ENCODE data around the gene KCNA4.
"Not testable (repeated sequence)": the region's sequence is repeated elsewhere in the genome, so short reads cannot be mapped to it uniquely, and the experiment has no call there.

The KCNA4 gene

GRCh38 chr11:30016588-30017363 is at the start of gene KCNA4:
Gene KCNA4 (minus strand): TSS chr11:30017030. CDS start chr11:30012678, 4,352 bp downstream.
- TF ChIP-seq Cebpa-rat (IDR thresholded peaks at IDR 0.05): no peak
- Histone ChIP-seq H3K9me3 (peaks cover 27% of the 10 kb centered on the region), H3K9ac (no peak within 1 kb of the TSS), H3K27ac (no peak within 1 kb of the TSS), H3K27me3 (no peaks in the 10 kb centered on the region), H3K4me1 (no peaks in the 10 kb centered on the region), H3K36me3 (no peaks in the 10 kb centered on the region), H3K4me2 (no peak within 1 kb of the TSS), H4K20me1 (no peaks in the 10 kb centered on the region), H3K4me3 (no peak within 1 kb of the TSS)

GRCh38 chr11:30062103-30062502 is 45.3 kb upstream of the KCNA4 start:
- Histone ChIP-seq H4K20me1 (no peaks in the 10 kb centered on the region), H3K9ac (no peak overlapping the region), H3K27me3 (no peaks in the 10 kb centered on the region), H3K4me1 (peaks cover 7% of the 10 kb centered on the region; the same call in 1 of the 2 replicates), H3K4me2 (no peak overlapping the region), H3K36me3 (no peaks in the 10 kb centered on the region), H3K27ac (no peak overlapping the region), H3K4me3 (no peak overlapping the region), H3K9me3 (peaks cover 12% of the 10 kb centered on the region)
- no peak for TF ChIP-seq Cebpa-rat (IDR thresholded peaks at IDR 0.05)

GRCh38 chr11:30059172-30059815 is 42.5 kb upstream of the KCNA4 start:
- H3K27ac ChIP-seq: no peak overlapping the region
- TF ChIP-seq Cebpa-rat (IDR thresholded peaks at IDR 0.05): no peak
- no peak overlapping the region for H3K9ac ChIP-seq
- peaks cover 9% of the 10 kb centered on the region for H3K9me3 ChIP-seq
- H3K27me3 ChIP-seq: no peaks in the 10 kb centered on the region
- H3K36me3 ChIP-seq: no peaks in the 10 kb centered on the region
- H3K4me1 ChIP-seq: no peaks in the 10 kb centered on the region
- H4K20me1 ChIP-seq: no peaks in the 10 kb centered on the region
- H3K4me2 ChIP-seq: no peak overlapping the region
- H3K4me3 ChIP-seq: no peak overlapping the region

GRCh38 chr11:30049214-30049613 is 32.4 kb upstream of the KCNA4 start:
- no peak overlapping the region for H3K27ac ChIP-seq
- H3K4me1 ChIP-seq: no peaks in the 10 kb centered on the region
- no peak overlapping the region for H3K9ac ChIP-seq
- H3K4me2 ChIP-seq: no peak overlapping the region
- no peaks in the 10 kb centered on the region for H3K27me3 ChIP-seq
- H3K36me3 ChIP-seq: no peaks in the 10 kb centered on the region
- TF ChIP-seq Cebpa-rat (IDR thresholded peaks at IDR 0.05): no peak
- no peaks in the 10 kb centered on the region for H3K9me3 ChIP-seq
- no peaks in the 10 kb centered on the region for H4K20me1 ChIP-seq
- no peak overlapping the region for H3K4me3 ChIP-seq

- Histone ChIP-seq H3K9ac (no peak overlapping the region), H3K36me3 (no peaks in the 10 kb centered on the region), H4K20me1 (no peaks in the 10 kb centered on the region), H3K4me3 (no peak overlapping the region), H3K9me3 (no peaks in the 10 kb centered on the region), H3K27ac (no peak overlapping the region), H3K27me3 (no peaks in the 10 kb centered on the region), H3K4me2 (no peak overlapping the region), H3K4me1 (no peaks in the 10 kb centered on the region)
- no peak for TF ChIP-seq Cebpa-rat (IDR thresholded peaks at IDR 0.05)
Measured at GRCh38 chr11:30046578-30046945, 29.7 kb upstream of the KCNA4 start.

- H3K4me2 ChIP-seq: no peak overlapping the region
- no peak overlapping the region for H3K27ac ChIP-seq
- H3K9me3 ChIP-seq: no peaks in the 10 kb centered on the region
- no peak overlapping the region for H3K9ac ChIP-seq
- no peak for TF ChIP-seq Cebpa-rat (IDR thresholded peaks at IDR 0.05)
- H3K4me3 ChIP-seq: no peak overlapping the region
- H3K4me1 ChIP-seq: no peaks in the 10 kb centered on the region
- no peaks in the 10 kb centered on the region for H4K20me1 ChIP-seq
- H3K27me3 ChIP-seq: no peaks in the 10 kb centered on the region
- H3K36me3 ChIP-seq: no peaks in the 10 kb centered on the region
Measured at GRCh38 chr11:30045921-30046577, 29.2 kb upstream of the KCNA4 start.

GRCh38 chr11:30045144-30045543 is 28.3 kb upstream of the KCNA4 start:
- H3K27ac ChIP-seq: no peak overlapping the region
- no peaks in the 10 kb centered on the region for H3K36me3 ChIP-seq
- H4K20me1 ChIP-seq: no peaks in the 10 kb centered on the region
- H3K4me3 ChIP-seq: no peak overlapping the region
- H3K27me3 ChIP-seq: no peaks in the 10 kb centered on the region
- H3K4me1 ChIP-seq: no peaks in the 10 kb centered on the region
- H3K9ac ChIP-seq: no peak overlapping the region
- TF ChIP-seq Cebpa-rat (IDR thresholded peaks at IDR 0.05): no peak
- no peak overlapping the region for H3K4me2 ChIP-seq
- no peaks in the 10 kb centered on the region for H3K9me3 ChIP-seq

- H3K4me3 ChIP-seq: no peak overlapping the region
- H3K27me3 ChIP-seq: no peaks in the 10 kb centered on the region
- no peak for TF ChIP-seq Cebpa-rat (IDR thresholded peaks at IDR 0.05)
- no peak overlapping the region for H3K4me2 ChIP-seq
- no peaks in the 10 kb centered on the region for H4K20me1 ChIP-seq
- peaks cover 1% of the 10 kb centered on the region for H3K4me1 ChIP-seq
- no peak overlapping the region for H3K27ac ChIP-seq
- no peak overlapping the region for H3K9ac ChIP-seq
- H3K36me3 ChIP-seq: no peaks in the 10 kb centered on the region
- H3K9me3 ChIP-seq: no peaks in the 10 kb centered on the region
Measured at GRCh38 chr11:30041171-30041570, 24.3 kb upstream of the KCNA4 start.

GRCh38 chr11:30034746-30035145 is 17.9 kb upstream of the KCNA4 start:
- H3K4me1 ChIP-seq, H3K4me3 ChIP-seq, H3K27me3 ChIP-seq, H3K27ac ChIP-seq, H3K4me2 ChIP-seq, H3K9ac ChIP-seq, H4K20me1 ChIP-seq, H3K36me3 ChIP-seq: not testable (repeated sequence)
- peaks cover 17% of the 10 kb centered on the region for H3K9me3 ChIP-seq

- not testable (repeated sequence) for H3K4me2 ChIP-seq, H3K4me1 ChIP-seq, H3K9ac ChIP-seq, H3K4me3 ChIP-seq, H4K20me1 ChIP-seq, H3K27ac ChIP-seq, H3K27me3 ChIP-seq, H3K36me3 ChIP-seq
- peaks cover 17% of the 10 kb centered on the region for H3K9me3 ChIP-seq
Measured at GRCh38 chr11:30034166-30034565, 17.3 kb upstream of the KCNA4 start.
